ENCODE data around the gene CCDC122.
"Not testable (repeated sequence)": the region's sequence is repeated elsewhere in the genome, so short reads cannot be mapped to it uniquely, and the experiment has no call there.

The CCDC122 gene

DNA sequence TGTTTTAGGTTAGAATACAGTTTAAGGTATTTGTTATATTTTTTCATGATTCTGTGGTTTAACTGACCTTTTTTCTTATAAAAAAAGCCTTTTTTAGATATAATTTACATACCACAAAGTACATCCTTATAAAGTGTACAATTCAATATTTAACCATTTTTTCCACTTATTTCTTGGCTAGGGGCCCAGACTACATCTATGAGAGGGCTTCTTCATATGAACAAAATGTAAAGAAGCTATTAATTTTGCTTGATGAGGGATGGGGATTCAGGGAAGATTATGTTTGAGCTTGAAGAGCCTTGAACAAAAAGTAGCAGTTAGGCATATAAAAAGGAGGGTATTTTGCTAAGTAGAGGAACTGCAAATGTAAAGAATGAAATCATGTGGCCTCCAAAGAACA, 2.2 kb downstream of the CCDC122 start:
- DNase-seq (ENCODE audit: low spot score), result no peak

DNA sequence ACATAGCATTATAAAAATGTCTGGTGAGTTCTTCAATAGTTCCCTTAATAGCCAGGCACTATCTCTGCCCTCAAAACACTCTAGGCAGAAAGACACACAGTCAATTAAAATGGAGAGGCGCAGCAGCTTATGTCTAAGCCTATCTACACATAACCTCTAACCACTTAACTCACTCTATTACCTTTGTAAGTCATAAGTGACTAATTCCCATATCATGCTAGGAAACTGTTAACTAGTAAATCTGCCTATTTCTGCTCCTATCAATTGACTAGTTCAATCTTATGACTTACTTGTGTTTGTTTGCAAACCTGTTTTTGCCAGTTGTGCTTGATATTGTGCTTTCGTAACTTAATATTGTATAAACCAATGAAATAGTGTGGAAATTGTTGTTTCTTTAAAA, 3.2 kb downstream of the CCDC122 start:
- DNase-seq (ENCODE audit: low spot score), result no peak

DNA sequence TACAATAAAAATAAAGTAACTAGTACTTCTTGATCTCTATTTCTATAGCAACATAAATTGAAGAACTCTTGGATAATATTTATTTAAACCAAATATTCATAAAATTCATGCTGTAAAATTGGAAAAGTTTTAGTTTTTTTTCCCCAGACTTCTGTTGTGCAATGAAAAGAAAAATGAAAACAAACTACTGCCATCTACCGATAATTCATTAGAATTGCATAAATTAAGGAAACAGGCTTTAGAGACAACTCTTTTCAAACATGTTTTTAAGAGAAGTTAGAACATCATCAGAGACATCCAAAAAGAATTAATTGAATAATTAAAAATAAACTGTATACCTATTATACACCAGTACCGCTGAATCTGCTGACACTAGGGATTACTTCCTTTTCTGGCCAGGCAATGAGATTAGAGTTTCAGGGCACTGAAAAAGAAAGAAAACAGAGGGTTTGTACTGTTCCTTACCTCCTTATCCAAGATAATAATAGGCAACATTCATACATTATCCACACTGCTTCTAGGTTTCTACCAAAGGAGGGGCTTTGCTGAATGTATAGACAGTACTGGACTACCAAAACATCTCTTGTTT, 4.9 kb downstream of the CCDC122 start:
- DNase-seq (ENCODE audit: low spot score), result no peak

DNA sequence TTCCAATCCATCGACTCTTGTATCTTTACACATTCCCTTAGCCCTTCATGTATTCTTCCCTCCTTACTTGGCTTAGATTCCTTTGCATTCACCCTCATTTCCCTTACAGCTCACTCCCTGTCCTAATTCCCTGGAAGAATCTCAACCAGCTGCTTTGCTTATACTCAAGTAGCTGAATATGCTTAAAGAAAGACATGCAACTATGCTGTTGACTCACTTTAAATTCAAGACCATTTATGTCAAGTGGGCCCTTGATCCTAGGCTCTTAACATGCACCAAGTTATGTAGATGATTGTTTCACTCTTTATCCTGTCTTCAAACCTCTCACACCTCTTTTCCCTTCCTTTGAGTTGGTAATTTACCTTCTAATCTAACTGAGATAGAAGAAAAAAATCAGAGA, 7.4 kb downstream of the CCDC122 start:
- DNase-seq (ENCODE audit: low spot score), result no peak

DNA sequence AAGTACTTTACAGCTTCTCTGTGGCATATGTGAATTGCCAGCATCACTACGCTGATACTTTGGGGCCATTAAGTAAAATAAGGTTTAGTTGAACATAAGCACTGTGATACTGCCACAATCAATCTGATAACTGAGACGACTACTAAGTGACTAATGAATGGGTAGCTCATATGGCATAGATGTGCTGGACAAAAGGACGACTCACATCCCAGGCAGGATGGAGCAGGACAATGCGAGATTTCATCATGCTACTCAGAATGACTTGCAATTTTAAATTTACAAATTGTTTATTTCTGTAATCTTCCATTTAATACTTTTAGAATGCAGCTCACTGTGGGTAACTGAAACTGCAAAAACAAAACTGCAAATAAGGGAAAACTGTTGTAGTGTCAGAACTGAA, 13.6 kb downstream of the CCDC122 start:
- DNase-seq (ENCODE audit: low spot score), result no peak

DNA sequence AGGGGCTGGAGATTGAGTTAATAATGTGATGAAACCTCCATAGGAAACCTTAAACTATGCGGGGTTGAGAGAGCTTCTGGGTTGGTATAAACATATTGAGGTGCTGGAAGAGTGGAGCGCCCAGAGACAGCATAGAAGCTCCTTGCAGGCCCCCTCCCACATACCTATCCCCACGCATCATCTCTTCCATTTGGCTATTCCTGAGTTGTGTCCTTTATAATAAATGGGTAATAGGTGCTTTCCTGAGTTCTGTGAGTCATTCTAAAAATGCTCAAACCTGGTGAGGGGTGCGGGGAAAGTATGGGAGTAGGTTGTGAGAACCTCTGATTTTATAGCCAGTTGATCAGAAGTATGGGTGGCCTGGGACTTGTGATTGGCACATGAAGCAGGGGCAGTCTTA, 14.6 kb downstream of the CCDC122 start:
- no peak for DNase-seq (ENCODE audit: low spot score)

DNA sequence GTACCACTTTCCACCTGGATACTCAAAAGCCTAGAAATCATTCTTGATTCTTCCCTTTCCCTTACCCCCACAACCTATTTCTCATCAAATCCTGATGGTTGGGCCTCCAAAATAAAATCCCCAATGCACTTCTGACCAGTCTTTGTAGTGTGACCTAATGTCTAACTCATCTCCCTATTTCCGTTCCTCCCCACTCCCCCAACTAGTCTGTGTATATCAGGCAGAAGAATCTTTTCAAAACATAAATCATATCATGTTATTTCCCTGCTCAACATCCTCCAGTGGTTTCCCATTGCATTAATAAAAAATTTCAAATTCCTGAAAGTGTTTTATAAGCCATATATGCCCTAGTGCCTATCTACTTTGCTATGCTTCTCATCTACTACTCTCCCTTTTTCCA, 17.7 kb downstream of the CCDC122 start:
- DNase-seq (ENCODE audit: low spot score), result no peak

DNA sequence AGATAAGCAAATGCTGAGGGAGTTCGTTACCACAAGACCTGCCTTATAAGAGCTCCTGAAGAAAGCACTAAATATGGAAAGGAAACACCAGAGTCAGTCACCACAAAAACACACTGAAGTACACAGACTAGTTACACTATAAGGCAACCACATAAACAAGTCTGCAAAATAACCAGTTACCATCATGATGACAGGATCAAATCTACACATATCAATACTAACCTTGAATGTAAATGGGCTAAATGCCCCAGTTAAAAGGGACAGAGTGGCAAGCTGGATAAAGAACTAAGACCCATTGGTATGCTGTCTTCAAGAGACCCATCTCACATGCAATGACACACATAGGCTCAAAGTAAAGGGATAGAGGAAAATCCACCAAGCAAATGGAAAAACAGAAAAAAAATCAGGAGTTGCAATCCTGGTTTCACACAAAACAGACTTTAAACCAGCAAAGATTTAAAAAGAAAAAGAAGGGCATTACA, 26.6 kb downstream of the CCDC122 start:
- no peak for DNase-seq (ENCODE audit: low spot score)

DNA sequence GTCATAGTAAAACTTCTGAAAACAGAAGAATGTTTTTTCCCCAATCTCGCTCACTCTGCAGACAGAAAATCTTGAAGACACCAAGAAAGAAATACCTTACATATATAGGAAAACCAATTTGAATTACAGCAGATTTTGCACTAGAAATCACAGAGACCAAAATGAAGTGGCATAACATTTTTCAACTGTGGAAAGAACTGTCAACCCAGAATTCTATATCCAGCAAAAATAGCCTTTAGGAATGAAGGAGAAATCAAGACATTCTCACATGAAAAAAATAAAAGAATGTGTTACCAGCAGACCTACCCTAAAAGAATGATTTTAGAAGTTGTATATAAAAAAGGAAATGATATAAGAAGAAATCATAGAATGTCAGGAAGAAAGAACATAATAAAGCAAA, 28.7 kb downstream of the CCDC122 start:
- no peak for DNase-seq (ENCODE audit: low spot score)

DNA sequence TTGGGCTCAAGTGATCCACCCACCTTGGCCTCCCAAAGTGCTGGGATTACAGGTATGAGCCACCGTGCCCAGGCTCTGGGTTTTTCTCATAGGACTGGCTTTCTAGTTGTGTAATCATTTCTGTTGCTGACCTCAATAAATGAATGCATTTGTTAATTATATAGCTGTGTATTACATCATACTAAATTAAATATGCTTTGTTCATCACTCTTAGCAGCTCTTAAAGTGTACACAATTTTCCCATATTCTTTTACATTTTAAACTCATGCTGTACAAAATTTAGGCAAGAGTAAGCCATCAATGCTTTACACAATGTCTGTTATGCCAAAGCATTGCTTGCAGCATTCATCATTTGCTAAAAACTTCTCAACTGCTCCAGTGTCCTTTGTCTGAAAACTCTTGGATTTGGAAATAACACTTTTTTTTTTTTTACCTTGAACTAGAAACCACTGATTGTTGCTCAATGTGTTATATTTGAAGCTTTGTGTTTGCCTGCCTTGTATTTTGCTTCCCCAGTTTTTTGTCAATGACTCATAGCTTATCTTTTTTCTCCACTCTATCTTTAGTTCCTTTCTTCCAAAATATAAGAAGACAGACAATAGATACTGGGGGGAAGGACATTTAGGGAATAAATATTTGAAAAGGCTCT, 31.4 kb downstream of the CCDC122 start:
- no peak for DNase-seq (ENCODE audit: low spot score)

DNA sequence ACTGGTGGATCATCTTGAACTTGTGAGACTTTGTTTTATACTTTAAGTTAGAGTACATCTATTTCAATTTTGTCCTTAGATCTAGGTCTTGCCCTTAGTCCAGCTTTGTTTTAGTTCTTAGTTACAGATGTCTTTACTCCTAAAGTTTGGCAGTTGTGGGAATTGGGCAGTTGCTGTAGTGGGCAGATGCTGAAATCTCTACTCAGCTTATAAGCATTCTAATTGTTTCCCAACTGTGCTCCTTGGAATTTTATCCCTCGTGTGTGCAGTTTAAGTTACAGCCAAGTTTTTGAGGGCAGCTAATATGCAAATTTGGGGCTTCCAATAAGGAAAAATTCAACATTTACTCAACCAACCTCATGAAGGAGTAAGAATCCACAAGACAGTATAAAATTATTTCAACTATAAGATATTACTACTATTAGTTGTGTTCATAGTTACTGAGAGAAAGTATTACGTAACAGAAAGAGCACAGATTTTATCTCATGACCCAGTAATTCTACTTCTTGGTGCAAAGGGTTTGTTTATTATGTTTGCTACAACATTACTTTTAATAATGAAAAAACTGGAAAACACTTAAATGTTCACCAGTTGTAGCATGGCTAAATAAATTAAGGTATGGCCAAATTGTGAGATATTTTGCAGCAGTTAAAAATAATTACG, 32.9 kb downstream of the CCDC122 start:
- no peak for DNase-seq (ENCODE audit: low spot score)

DNA sequence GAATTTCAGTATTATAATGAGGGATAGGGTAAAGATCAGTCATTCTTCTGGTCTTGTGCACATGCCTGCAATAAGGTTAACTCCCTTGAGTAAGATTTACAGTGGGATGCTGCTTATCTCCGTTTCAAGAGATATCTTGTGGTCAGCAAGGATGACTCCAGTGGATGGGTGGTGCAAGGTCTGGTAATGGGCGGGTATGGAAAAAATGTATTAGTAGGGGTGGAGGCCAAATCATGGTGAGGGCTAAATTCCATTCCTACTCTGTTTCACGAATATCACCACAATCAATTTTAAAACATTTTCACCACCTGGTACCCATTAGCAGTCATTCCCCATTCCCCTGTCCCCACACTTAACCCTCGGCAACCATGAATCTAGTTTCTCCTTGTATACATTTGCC, 40.6 kb downstream of the CCDC122 start:
- DNase-seq (ENCODE audit: low spot score), result no peak

DNA sequence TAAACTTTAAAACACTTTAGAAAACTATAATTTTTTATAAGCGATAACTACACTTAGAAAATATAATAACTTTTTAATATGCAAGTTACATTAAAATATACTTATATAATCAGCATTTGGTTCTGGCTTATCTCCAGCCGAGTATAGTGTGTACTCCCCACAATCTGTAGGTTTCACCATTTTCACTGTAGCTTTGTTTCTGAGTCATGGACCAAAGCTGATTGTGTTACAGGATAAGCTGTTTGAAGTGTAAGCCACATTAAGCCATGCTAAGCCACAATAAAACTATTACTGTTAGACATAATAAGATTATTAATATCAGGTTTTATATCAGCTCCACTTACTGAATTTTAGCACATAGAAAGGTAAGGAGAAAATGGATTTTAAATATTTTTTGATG, 43.8 kb downstream of the CCDC122 start:
- no peak for DNase-seq (ENCODE audit: low spot score)

DNA sequence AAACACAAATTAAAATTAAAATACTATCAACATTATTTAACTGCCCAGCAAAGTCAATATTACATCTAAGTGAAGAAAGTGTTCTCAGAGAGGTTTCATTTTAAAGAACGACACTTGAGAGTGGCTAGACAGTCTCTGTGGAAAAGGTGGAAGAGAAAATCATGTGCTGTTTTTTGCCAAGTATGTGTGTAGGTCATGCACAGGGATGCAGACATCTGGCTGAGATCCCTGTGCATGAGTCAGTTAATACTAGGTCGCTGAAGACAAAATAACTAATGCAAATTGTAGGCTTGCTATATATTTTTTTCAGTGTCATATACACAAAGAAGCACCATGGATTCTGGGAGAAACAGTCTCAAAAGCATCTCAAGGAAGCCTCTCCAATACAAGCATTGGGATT, 48.5 kb downstream of the CCDC122 start:
- DNase-seq (ENCODE audit: low spot score), result no peak

DNA sequence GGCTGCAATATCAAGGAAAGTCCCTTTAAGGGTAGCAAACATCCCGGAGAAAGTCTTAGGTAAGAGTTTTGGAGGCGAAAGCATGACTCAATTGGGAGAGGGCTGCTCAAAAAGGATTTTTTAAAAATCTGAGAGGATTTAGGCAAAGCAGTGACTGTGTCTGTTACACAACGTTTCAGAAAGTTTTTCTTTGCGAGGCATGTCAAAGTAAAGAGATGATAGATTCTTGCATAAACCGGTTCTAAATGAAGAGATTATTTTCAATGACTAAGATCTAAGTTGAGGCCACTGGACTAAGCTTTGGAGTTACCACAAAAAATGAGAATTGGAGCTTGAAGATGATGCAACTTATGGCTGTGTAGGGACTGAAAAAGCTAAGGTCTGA, 49.1 kb downstream of the CCDC122 start:
- DNase-seq (ENCODE audit: low spot score), result no peak

DNA sequence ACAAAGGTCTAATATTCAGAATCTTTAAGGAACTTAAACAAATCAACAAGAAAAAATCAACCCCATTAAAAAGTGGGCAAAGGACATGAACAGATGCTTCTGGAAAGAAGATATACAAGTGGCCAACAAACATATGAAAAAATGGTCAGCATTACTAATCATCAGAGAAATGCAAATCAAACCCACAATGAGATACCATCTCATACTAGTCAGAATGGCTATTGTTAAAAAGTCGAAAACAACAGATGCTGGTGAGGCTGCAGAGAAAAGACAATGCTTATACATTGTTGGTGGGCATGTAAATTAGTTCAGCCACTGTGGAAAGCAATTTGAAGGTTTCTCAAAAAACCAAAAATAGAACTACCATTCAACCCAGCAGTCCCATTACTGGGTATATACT, 54.9 kb downstream of the CCDC122 start:
- not testable (repeated sequence) for DNase-seq (ENCODE audit: low spot score)

DNA sequence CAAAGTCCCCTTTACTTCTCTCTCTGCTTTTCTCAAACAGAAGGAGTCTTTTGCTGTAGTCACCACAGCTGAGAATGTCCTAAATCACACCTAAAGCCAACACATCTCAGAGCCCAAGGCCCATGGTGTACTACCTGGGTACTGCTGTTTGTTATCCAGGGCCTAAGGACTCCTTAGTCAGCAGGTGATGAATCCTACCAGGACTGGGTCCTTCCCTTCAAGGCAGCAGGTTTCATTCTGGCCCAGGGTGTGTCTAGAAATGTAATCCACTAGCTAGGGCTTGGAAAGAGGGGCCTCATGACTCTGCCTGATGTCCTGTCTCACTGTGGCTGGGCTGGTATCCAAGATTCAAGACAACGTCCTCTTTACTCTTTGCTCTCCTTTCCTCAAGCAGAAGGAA, 56.6 kb downstream of the CCDC122 start:
- DNase-seq (ENCODE audit: low spot score), result no peak

DNA sequence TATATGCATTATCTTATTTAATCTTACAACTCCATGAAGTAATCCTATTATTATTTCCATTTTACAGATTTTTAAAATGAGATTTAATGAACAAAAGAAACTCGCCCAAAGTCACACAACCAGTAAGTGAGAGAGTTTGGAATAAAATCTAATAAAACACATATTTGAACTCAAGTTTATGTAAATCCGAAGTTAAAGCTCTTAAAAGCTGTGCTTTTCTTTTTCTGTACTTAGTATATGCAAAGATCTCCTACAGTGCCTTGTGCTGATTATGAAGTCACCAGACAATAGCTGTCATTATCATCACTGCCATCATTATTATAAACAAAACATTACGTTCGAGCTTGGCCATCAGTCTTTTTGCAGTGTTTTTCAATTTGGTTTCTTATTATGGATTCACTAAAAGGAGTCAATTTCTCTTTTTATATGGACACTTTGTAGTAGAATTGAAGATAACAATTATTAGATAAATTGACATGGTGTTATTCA, 63.1 kb downstream of the CCDC122 start:
- no peak for DNase-seq (ENCODE audit: low spot score)

DNA sequence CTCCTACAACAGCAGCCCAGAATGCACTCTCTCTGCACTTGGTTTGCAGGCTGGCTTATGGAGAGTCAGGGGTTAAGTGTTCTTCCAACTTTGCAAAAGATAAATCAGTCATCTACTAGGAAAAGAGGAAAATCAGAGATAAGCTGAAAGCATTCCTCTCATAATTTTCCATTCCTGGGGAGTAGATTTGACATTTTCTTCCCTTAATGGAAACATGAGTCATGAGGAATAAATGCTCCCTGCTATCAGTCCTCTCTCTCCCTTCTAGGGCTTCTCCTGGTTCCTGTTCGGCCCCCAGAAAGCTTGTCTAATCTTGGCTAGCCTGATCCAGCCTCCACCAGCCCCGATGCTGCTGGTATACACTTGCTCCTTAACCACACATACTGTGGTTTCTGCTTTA, 64.3 kb downstream of the CCDC122 start:
- DNase-seq (ENCODE audit: low spot score), result no peak

DNA sequence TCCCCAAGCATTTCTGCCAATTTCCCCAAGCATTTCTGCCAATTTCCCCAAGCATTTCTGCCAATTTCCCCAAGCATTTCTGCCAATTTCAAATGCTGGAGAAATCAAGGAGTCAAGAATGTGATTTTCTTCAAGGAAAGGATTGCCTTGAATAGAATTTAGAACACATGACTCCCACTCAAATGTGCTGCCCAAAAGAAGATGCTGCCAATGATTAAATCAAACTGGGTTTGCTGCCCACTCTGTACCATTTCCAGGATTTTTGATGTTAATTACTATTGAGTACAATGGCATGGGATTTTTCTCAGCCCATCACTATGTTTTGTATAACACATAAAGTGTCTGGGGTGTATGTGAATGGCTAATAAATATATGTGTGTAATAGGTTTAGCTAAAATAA, 70.9 kb downstream of the CCDC122 start:
- DNase-seq (ENCODE audit: low spot score), result no peak

DNA sequence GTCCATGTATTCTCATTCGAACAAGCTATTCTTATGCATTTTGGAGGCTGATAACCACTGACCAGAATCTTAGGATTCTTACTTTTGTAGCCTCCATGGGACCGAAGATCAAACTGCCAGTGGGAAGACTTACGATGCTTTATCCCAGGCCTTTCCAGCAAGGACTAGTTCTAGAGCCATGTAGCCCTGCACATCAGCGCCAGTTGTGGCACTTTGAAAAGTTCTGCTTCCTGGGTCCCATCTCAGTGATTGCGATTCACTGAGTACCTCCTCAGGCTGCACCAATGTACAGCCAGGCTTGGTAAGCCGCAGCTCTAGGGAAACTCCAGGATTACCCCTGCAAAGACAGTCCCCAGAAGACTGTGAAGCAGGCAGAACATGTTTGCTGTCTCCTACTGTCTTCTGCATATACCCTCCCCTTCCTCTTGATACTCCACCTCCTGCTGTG, 73.8 kb downstream of the CCDC122 start:
- no peak for DNase-seq (ENCODE audit: low spot score)

DNA sequence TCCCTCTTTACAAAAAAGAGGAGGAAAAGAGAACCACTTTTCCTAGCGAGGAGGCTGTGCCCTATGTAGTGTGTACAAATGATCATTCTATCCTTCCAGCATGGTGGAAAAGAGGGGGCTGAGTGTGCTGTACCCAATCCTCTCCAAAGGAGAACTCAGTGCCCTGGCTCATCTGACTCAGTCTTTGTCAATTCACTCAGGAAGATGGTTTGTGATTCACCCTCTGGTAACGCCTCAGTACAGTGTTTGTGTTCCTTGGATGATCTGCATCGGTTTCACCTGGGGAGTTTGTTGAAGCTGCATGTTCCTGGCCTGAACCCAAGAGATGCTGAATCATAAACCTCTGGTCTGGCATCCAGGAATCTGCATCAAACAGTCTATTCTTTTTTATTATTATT, 74.5 kb downstream of the CCDC122 start:
- DNase-seq (ENCODE audit: low spot score), result no peak

DNA sequence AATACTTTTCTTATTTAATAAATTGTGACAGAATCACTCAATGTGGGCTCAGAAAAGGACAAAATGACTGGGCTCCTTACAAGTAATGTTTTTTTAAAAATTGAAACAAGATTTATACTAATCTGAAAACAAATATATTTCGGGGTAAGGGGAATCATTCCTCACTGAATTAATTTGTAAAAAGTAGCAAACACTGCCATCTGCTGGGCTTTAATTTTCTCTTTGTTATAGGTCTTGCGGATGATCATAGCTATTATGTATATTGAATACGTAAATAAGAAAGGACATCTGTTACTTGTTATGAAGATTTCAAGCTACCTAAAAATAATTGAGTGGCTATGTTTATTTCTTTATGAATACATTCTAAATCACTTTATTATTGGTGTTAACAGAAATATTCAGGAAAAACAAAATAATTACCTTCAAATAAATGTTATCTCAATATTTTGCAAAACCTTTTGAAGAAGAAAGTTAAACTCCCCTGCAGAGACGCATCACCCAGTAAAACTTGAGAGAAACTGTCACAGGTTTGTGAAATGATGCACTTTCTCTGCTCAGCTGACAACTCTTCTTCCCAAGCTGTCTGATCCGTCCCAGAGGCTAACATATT, 75.0 kb downstream of the CCDC122 start:
- DNase-seq (ENCODE audit: low spot score), result no peak

Data from left forelimb (tissue), 1 donor.